Colonic mucosa (tissue), 4 donors: ENCODE data around the gene SLCO3A1. TPM values are rescaled to one million over a fixed set of nuclear protein-coding genes. Genes with fewer than 3 reads are reported as not detected.

Experiments used
- DNase-seq: peaks from one replicate; pipeline ENCODE4 v3.0.0-alpha.2; 2020
- H3K27ac ChIP-seq: fragments of 200-600 bp; one replicate; pipeline ENCODE4 v1.8.0; 2021
- H3K27me3 ChIP-seq: fragments of 200-600 bp; one replicate; pipeline ENCODE4 v1.8.0; 2021
- H3K36me3 ChIP-seq: fragments of 200-600 bp; one replicate; pipeline ENCODE4 v1.8.0; 2021
- H3K4me1 ChIP-seq: fragments of 200-600 bp; one replicate; pipeline ENCODE4 v1.8.0; 2021; ENCODE audit warnings: mild to moderate bottlenecking
- H3K4me3 ChIP-seq: fragments of 200-600 bp; one replicate; pipeline ENCODE4 v1.8.0; 2021
- H3K9ac ChIP-seq, 2 donors: one replicate each; pipeline ENCODE4 v1.7.0; 2013; ENCODE audit warnings: control low read depth in 2 of 2, low read depth in 2 of 2, low read length in 2 of 2
- H3K9me3 ChIP-seq: fragments of 200-600 bp; one replicate; pipeline ENCODE4 v1.8.0; 2021
- CTCF ChIP-seq: fragments of 200-600 bp; IDR thresholded peaks from one replicate; pipeline ENCODE4 v1.8.0; 2022; ENCODE audit warnings: antibody characterized with exemption, mild to moderate bottlenecking
- intact Hi-C: fragments of 100-400 bp; cut with DNase I; formaldehyde crosslinking; loops from one replicate; pipeline ENCODE4 v1.14.1; 2022
- total RNA-seq, 2 donors: library from RNA; stranded (reverse); fragmentation: NEBNext Ultra II Directional in 1 of 2; extraction: Animal tissue kit (Norgen Biotek cat#: 25700) in 1 of 2; gene quantifications; one replicate each; pipeline ENCODE4 v1.2.1, GENCODE V29; 2021
- donor health status: healthy.
- donor health status: DM: no; HTN: no; CAD: no.
- donor health status: DM: no; HTN: no; CAD: no.

Gene SLCO3A1
- total RNA-seq, 2 donors from 2014 or later = 11.4 to 24.6 TPM

DNA sequence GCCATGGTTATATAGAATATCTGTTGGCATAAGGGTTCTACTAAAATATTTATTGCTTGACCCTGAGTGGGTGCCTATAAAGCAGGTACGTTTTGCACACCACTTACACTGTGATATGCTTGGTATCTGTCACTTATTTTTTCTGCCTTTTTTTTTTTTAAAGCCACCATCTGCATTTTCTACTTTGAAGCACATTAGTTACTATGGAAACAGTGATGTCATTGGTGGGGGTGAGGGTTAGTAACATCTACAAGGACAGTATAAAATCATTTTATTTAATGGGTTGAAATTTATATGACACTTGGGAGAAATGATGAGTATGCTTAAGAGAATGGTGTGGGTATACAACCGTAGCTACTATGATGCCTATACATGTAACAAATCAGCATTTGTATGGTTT is 25.6 kb downstream of the SLCO3A1 start:
- no peaks in the 10 kb centered on the region for H3K36me3 ChIP-seq
- intact Hi-C loops = no loop called here

GRCh38 chr15:91880373-91880772 is 26.9 kb downstream of the SLCO3A1 start:
- no peak for TF ChIP-seq CTCF
- no peaks in the 10 kb centered on the region for H3K36me3 ChIP-seq
- intact Hi-C loops = no loop called here

More for the DNA sequence above, 25.6 kb downstream of the SLCO3A1 start:
- Histone ChIP-seq H3K27ac (no peak overlapping the region), H3K4me1 (no peaks in the 10 kb centered on the region), H3K4me3 (no peak overlapping the region), H3K9ac (no peak overlapping the region), H3K9me3 (no peaks in the 10 kb centered on the region), H3K27me3 (no peaks in the 10 kb centered on the region)
- no peak for TF ChIP-seq CTCF
- DNase-seq = no peak

DNA sequence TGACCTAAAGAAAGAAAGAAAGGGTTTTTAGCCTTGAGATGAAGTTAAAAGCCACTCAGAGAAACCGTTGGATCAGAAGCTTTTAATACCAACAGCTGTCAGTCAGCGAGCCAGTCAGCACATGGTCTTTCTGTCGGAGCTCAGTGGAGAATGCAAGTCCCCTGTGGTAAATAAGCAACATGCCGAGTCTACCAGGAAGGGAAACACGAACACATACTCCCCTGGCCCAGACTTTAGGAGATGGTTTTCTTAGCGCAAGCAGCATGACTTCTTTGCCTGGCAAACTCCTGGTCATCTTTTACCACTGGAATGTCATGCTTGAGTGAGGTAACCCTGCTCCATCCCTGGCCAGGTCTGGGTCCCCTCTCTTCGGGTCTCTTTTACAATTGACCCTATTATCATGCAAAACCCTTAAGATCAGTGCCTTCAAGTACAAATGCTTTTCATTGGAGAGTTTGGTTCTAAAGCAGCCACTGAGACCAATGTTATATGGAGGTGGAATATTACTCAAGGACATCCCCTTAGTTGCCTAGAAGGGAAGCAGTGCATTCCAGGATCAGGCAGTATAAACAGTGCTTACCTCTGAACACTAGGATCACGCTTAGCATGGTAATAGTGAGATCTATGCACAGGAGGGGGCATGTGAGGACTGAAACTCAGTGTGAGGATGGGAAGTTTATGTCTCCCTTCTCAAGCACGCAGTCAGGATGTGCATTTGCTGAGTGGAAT is 28.2 kb downstream of the SLCO3A1 start:
- no peaks in the 10 kb centered on the region for H3K4me1 ChIP-seq
- no peak overlapping the region for H3K4me3 ChIP-seq
- H3K27me3 ChIP-seq = no peaks in the 10 kb centered on the region
- H3K9me3 ChIP-seq = no peaks in the 10 kb centered on the region
- no peaks in the 10 kb centered on the region for H3K36me3 ChIP-seq
- intact Hi-C loops = no loop called here
- no peak overlapping the region for H3K27ac ChIP-seq
- TF ChIP-seq CTCF = no peak
- H3K9ac ChIP-seq = no peak overlapping the region
- no peak for DNase-seq

More at GRCh38 chr15:91880373-91880772, 26.9 kb downstream of the SLCO3A1 start:
- no peak overlapping the region for H3K27ac ChIP-seq
- no peak overlapping the region for H3K9ac ChIP-seq
- H3K4me3 ChIP-seq = no peak overlapping the region
- H3K27me3 ChIP-seq = no peaks in the 10 kb centered on the region
- DNase-seq = no peak
- no peaks in the 10 kb centered on the region for H3K9me3 ChIP-seq
- no peaks in the 10 kb centered on the region for H3K4me1 ChIP-seq

- no peak for DNase-seq
- Histone ChIP-seq H3K27ac (no peak overlapping the region), H3K9ac (no peak overlapping the region), H3K36me3 (no peaks in the 10 kb centered on the region), H3K9me3 (no peaks in the 10 kb centered on the region), H3K27me3 (no peaks in the 10 kb centered on the region), H3K4me3 (no peak overlapping the region), H3K4me1 (no peaks in the 10 kb centered on the region)
- no peak for TF ChIP-seq CTCF
- intact Hi-C loops = no loop called here
Observed at GRCh38 chr15:91882858-91883586, 29.5 kb downstream of the SLCO3A1 start.

DNA sequence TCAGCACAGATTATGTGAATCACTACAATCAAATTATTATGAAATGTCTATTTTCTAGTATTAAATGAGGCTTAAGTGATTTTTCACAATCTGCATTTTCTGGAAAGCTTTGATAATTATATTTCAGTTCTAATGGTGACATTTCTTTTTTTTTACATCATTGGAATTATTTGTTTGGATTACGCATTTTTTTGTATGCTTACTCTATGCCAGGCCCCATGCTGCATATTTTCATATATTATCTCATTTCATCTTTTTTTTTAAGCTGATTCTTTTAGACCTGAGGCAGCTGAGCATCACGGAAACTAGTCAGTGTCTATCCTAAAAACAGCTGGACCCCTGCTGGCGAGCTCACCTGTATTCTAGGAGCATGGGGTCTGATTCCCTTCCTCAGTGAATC is 31.1 kb downstream of the SLCO3A1 start:
- H3K9me3 ChIP-seq = no peaks in the 10 kb centered on the region

More for the DNA sequence above, 31.1 kb downstream of the SLCO3A1 start:
- no peak for TF ChIP-seq CTCF
- Histone ChIP-seq H3K9ac (no peak overlapping the region), H3K27me3 (no peaks in the 10 kb centered on the region), H3K4me3 (no peak overlapping the region), H3K27ac (no peak overlapping the region), H3K4me1 (no peaks in the 10 kb centered on the region), H3K36me3 (no peaks in the 10 kb centered on the region)
- no peak for DNase-seq
- intact Hi-C loops = no loop called here
